ENCODE data around the gene TERF2IP. TPM values are rescaled to one million over a fixed set of nuclear protein-coding genes. Genes with fewer than 3 reads are reported as not detected.
A peak's percentile ranks its signal among the peaks of the same experiment; 100 is the strongest.

TERF2IP gene
- total RNA-seq, 1 donor: 42.5 TPM

DNA sequence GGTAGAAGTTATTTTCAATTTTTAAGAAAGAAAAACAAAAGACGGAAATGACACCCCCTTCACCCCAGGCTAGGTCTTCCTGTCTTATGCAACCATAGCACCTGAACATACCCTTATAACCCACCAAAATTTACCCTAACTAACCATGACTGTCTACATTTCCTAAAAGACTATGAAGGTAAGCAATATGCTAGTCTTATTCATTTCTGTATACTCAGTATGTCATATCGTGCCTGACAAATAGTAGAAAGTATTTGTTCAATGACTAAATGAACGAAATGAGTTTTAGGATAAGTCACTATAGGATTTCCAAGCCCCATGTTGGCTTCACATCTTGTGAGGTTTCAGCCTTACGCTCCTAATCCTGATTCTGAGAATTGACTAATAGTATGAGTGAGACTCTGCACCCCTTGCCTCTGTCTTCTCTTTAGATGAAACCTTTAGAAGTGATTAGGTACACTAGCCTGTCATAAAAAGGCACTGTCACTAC, 31.0 kb upstream of the TERF2IP start:
- DNase-seq (ENCODE audit: low read depth): no peak
- no peak overlapping the region for H3K4me3 ChIP-seq (ENCODE audit: low read depth, low read length)
- TF ChIP-seq CTCF (IDR thresholded peaks at IDR 0.05; ENCODE audit: insufficient read depth, low read length): no peak

GRCh38 chr16:75617121-75617520, 30.5 kb upstream of the TERF2IP start:
- H3K4me3 ChIP-seq (ENCODE audit: low read depth, low read length): no peak overlapping the region
- TF ChIP-seq CTCF (IDR thresholded peaks at IDR 0.05; ENCODE audit: insufficient read depth, low read length): no peak
- DNase-seq (ENCODE audit: low read depth): no peak

- H3K4me3 ChIP-seq (ENCODE audit: low read depth, low read length): no peak overlapping the region
- TF ChIP-seq CTCF (IDR thresholded peaks at IDR 0.05; ENCODE audit: insufficient read depth, low read length): no peak
- DNase-seq (ENCODE audit: low read depth): no peak
Measured at GRCh38 chr16:75618780-75619179, 28.8 kb upstream of the TERF2IP start.

GRCh38 chr16:75620326-75621169, 27.0 kb upstream of the TERF2IP start:
- no peak for TF ChIP-seq CTCF (IDR thresholded peaks at IDR 0.05; ENCODE audit: insufficient read depth, low read length)
- no peak overlapping the region for H3K4me3 ChIP-seq (ENCODE audit: low read depth, low read length)
- DNase-seq (ENCODE audit: low read depth): no peak

DNA sequence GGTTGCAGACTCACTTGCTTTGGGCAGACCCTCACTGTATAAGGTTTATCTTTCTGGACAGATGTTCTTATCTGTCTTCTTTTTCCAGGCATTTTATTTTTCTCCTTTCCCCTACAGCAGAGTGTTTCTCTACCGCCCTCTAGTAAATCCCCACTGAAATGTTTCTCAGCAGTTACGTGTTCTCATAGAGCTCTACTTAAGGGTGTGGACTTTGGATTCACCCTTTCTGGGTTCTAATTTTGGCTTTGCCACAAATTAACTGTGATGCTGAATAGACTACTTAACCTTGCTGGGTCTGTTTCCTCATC, 26.4 kb upstream of the TERF2IP start:
- peak; percentile 76 for TF ChIP-seq CTCF (IDR thresholded peaks at IDR 0.05; ENCODE audit: insufficient read depth, low read length)
- H3K4me3 ChIP-seq (ENCODE audit: low read depth, low read length): no peak overlapping the region
- DNase-seq (ENCODE audit: low read depth): peak; percentile 64

DNA sequence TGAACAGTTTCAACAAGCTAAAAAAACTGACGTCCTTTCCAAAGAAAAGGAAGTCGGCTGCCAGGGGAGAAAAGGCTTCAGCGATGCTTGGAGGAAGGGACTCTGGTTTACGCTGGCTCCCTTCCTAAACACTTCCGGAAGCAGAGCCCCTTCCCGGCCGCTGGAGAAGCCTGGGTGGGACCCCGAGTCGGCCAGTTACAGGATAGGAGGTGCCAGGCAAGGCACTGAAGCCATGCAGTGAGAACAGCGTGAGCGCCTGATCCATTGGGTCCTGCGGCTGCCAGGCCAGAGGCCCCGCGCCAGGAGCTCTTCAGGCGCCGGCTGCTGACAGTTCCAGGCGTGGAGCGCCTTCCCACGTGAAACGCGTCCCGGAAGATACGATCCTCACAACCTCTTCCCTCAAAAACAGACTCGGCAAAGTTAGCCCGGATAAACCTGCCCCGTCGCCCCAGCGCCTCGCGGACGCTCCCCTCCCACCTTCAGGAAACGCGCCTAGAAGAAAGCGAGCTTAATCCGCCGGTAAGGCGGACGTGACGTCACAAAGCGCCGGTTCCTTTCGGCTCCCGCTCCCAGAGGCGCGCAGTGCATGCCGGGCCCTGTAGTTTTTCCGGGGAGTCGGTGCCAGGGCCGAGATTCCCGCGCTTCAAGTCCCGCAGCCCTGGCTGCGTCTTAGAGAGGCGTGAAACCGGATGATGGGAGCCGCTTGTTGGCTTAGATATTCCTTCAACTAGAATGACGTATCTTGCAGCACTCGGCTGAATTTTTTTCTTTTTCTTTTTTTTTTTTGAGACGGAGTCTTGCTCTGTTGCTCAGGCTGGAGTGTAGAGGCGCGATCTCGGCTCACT, 24.6 kb upstream of the TERF2IP start, which contains the start of gene ADAT1:
TSS of gene ADAT1 (minus strand) at position 521 of the 845 bp plus-strand sequence. CDS start 2,482 bp downstream, outside the sequence.
- peak within 1 kb of the TSS; percentile 87 for H3K4me3 ChIP-seq (ENCODE audit: low read depth, low read length)
- peak; percentile 97 for DNase-seq (ENCODE audit: low read depth)
- no peak for TF ChIP-seq CTCF (IDR thresholded peaks at IDR 0.05; ENCODE audit: insufficient read depth, low read length)
